ENCODE results near the gene HIPK2. TPM values are rescaled to one million over a fixed set of nuclear protein-coding genes. Genes with fewer than 3 reads are reported as not detected.
A peak's percentile ranks its signal among the peaks of the same experiment; 100 is the strongest.

The HIPK2 gene
- total RNA-seq, 2 donors from 2014 or later: 95.1 to 125 TPM

GRCh38 chr7:139738772-139739171 lies 39.0 kb downstream of the HIPK2 start:
- no peaks in the 10 kb centered on the region for H3K27me3 Mint-ChIP-seq (ENCODE audit: insufficient read depth)
- no peak overlapping the region for H3K27ac ChIP-seq (ENCODE audit: low read depth, low read length)
- H3K27me3 ChIP-seq (ENCODE audit: control insufficient read depth, insufficient read depth, low read length, poor library complexity, severe bottlenecking): no peaks in the 10 kb centered on the region
- H3K36me3 Mint-ChIP-seq (ENCODE audit: low read depth): peaks cover 8% of the 10 kb centered on the region
- peaks cover 9% of the 10 kb centered on the region for H3K4me1 ChIP-seq (ENCODE audit: control insufficient read depth, insufficient read depth, low read length)
- no peak overlapping the region for H3K9ac ChIP-seq (ENCODE audit: extremely low read depth, low read length, poor library complexity, severe bottlenecking)
- peak; percentile 11 for DNase-seq
- H3K4me1 Mint-ChIP-seq: peaks cover 27% of the 10 kb centered on the region
- no peak overlapping the region for H3K4me3 Mint-ChIP-seq
- 96% methylated on average over 3 of the region's 3 CpGs for WGBS, 2 experiments (ENCODE audit: insufficient coverage in 1 of 2, insufficient read length in 1 of 2)
- H3K27ac Mint-ChIP-seq: no peak overlapping the region
- no peak for TF ChIP-seq CTCF (conservative IDR thresholded peaks at IDR 0.05)
- peaks cover 12% of the 10 kb centered on the region for H3K36me3 ChIP-seq (ENCODE audit: control insufficient read depth, insufficient read depth, low read length)
- no peak overlapping the region for H3K4me3 ChIP-seq (ENCODE audit: low read length)
- H3K9me3 Mint-ChIP-seq: no peaks in the 10 kb centered on the region
- peaks cover 5% of the 10 kb centered on the region for H3K9me3 ChIP-seq (ENCODE audit: control insufficient read depth, low read length)

- no peak overlapping the region for H3K27ac ChIP-seq (ENCODE audit: low read depth, low read length)
- H3K4me3 Mint-ChIP-seq: no peak overlapping the region
- no peak overlapping the region for H3K27ac Mint-ChIP-seq
Observed at GRCh38 chr7:139738101-139738489, 39.7 kb downstream of the HIPK2 start.

GRCh38 chr7:139737221-139738100 lies 40.3 kb downstream of the HIPK2 start:
- 92 to 94% methylated on average over 5 to 10 of the region's 10 CpGs for WGBS, 2 experiments (ENCODE audit: insufficient coverage in 1 of 2, insufficient read length in 1 of 2)
- Mint-ChIP-seq H3K27ac (no peak overlapping the region), H3K36me3 (ENCODE audit: low read depth) (peaks cover 15% of the 10 kb centered on the region)

More at GRCh38 chr7:139738101-139738489, 39.7 kb downstream of the HIPK2 start:
- no peaks in the 10 kb centered on the region for H3K27me3 Mint-ChIP-seq (ENCODE audit: insufficient read depth)
- TF ChIP-seq CTCF (conservative IDR thresholded peaks at IDR 0.05): no peak
- H3K9me3 Mint-ChIP-seq: peaks cover 2% of the 10 kb centered on the region
- Histone ChIP-seq H3K27me3 (ENCODE audit: control insufficient read depth, insufficient read depth, low read length, poor library complexity, severe bottlenecking) (no peaks in the 10 kb centered on the region), H3K4me1 (ENCODE audit: control insufficient read depth, insufficient read depth, low read length) (peaks cover 6% of the 10 kb centered on the region), H3K9ac (ENCODE audit: extremely low read depth, low read length, poor library complexity, severe bottlenecking) (no peak overlapping the region), H3K36me3 (ENCODE audit: control insufficient read depth, insufficient read depth, low read length) (peaks cover 17% of the 10 kb centered on the region), H3K4me3 (ENCODE audit: low read length) (no peak overlapping the region), H3K9me3 (ENCODE audit: control insufficient read depth, low read length) (peaks cover 6% of the 10 kb centered on the region)
- peak; percentile 26 for DNase-seq
- WGBS, 2 experiments (ENCODE audit: insufficient coverage in 1 of 2, insufficient read length in 1 of 2): 91 to 93% methylated on average over 6 of the region's 6 CpGs
- peaks cover 11% of the 10 kb centered on the region for H3K36me3 Mint-ChIP-seq (ENCODE audit: low read depth)
- H3K4me1 Mint-ChIP-seq: peaks cover 25% of the 10 kb centered on the region

More at GRCh38 chr7:139737221-139738100, 40.3 kb downstream of the HIPK2 start:
- H3K36me3 ChIP-seq (ENCODE audit: control insufficient read depth, insufficient read depth, low read length): peaks cover 21% of the 10 kb centered on the region
- no peak overlapping the region for H3K4me3 ChIP-seq (ENCODE audit: low read length)
- Mint-ChIP-seq H3K4me3 (no peak overlapping the region), H3K9me3 (peaks cover 4% of the 10 kb centered on the region), H3K27me3 (ENCODE audit: insufficient read depth) (no peaks in the 10 kb centered on the region), H3K4me1 (peaks cover 20% of the 10 kb centered on the region)
- no peaks in the 10 kb centered on the region for H3K27me3 ChIP-seq (ENCODE audit: control insufficient read depth, insufficient read depth, low read length, poor library complexity, severe bottlenecking)
- H3K4me1 ChIP-seq (ENCODE audit: control insufficient read depth, insufficient read depth, low read length): peaks cover 6% of the 10 kb centered on the region
- H3K27ac ChIP-seq (ENCODE audit: low read depth, low read length): no peak overlapping the region
- DNase-seq: peak; percentile 36
- H3K9me3 ChIP-seq (ENCODE audit: control insufficient read depth, low read length): peaks cover 6% of the 10 kb centered on the region
- no peak overlapping the region for H3K9ac ChIP-seq (ENCODE audit: extremely low read depth, low read length, poor library complexity, severe bottlenecking)
- TF ChIP-seq CTCF (conservative IDR thresholded peaks at IDR 0.05): no peak
